HG02571 (cell line): Measurements from ENCODE around the gene NUBP2.

ENCODE experiments used
- ATAC-seq: cut with Tn5 transposase; IDR thresholded peaks from one replicate; pipeline ENCODE4 v1.9.1; 2021; ENCODE audit warnings: mild to moderate bottlenecking, moderate library complexity; ENCODE audit not compliant: unreplicated experiment

Gene NUBP2

DNA sequence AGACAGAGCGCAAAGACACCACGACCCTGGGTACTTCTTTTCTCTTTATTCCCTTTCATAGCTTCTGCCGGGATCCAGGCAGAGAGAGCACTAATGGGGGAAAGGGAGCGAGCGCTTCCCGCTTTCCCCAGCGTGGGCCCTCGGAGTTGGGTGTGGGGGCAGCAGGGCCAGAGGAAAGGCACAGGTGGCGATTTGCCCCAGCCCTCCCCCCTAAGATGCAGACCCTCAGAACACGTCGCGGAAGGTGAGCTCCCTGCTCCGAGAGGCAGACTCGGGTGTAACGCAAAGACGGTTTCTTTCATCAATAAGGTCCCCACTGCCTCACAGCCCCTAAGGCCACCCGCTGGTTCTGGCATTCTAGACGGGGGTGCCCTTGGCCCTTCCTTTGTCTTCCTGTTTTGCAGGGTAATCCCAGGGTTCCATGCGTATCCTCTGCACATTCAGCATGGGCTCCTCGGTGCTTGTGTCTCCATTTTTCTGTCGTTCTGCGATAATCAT is 10.8 kb upstream of the NUBP2 start:
- no peak for ATAC-seq

- ATAC-seq = peak; percentile 1
Measured at GRCh38 chr16:1772362-1772907, 10.3 kb upstream of the NUBP2 start, which contains the start of gene EME2. TSS of gene EME2 (plus strand) at chr16:1772810. CDS start at chr16:1773228, 418 bp downstream.

GRCh38 chr16:1772908-1773702 is 9.7 kb upstream of the NUBP2 start, which contains the start of gene MRPS34:
TSS of gene MRPS34 (minus strand) at chr16:1773134. CDS start at chr16:1773119, 15 bp downstream.
- ATAC-seq = peak; percentile 35

- no peak for ATAC-seq
Measured at GRCh38 chr16:1773703-1774447, 8.9 kb upstream of the NUBP2 start.

DNA sequence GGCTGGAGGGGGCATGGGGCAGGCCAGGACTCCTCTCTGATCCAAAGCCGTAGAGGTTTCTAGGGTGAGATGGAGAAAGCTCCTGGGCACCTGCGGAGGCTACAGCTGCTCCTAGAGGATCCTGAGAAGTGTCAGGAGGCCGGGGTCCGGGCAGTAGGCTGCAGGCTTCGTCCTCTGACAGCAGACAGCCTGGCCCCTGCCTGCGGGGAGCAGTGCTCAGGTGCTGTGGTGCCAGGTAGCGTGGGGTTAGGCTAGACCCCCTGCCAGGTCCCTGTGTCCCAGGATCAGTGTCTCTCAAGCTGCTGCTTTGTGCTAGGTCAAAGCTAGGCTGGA is 8.3 kb upstream of the NUBP2 start:
- no peak for ATAC-seq

DNA sequence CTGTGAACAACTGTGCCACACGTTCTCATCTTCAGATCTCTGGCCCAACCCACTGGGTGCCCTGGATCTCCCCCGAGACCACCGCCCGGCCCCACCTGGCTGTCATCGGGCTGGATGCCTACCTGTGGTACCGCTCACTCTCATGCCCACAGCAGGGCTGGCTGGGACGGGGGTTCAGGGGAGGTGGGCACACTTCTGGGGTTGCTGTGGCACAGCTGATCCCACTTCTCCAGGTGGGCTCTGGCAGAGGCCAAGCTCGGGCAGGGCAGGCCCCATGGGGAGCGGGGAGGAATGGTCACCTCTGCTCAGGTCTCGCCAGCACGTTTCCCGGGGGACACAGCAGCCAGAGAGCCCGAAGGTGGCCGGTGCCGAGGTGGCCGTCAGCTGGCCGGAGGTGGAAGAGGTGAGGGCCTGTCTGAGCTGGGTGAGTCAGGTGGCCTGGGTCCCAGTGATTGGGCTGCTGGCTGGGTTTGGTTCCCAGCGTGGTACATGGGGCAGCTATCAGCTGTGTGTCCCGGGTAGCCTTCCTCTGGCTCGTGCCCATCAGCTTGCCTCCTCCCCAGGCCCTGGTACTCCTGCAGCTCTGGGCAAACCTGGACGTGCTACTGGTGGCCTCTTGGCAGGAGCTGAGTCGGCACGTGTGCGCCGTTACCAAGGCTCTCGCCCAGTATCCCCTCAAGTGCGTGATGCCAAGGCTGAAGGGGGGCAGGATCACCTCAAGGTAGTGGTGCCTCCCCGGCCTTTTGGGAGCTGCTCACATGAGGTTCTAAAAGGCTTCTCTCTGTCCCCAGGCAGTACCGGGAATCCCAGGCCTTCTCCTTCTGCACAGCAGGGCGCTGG is 7.5 kb upstream of the NUBP2 start:
- ATAC-seq = no peak

DNA sequence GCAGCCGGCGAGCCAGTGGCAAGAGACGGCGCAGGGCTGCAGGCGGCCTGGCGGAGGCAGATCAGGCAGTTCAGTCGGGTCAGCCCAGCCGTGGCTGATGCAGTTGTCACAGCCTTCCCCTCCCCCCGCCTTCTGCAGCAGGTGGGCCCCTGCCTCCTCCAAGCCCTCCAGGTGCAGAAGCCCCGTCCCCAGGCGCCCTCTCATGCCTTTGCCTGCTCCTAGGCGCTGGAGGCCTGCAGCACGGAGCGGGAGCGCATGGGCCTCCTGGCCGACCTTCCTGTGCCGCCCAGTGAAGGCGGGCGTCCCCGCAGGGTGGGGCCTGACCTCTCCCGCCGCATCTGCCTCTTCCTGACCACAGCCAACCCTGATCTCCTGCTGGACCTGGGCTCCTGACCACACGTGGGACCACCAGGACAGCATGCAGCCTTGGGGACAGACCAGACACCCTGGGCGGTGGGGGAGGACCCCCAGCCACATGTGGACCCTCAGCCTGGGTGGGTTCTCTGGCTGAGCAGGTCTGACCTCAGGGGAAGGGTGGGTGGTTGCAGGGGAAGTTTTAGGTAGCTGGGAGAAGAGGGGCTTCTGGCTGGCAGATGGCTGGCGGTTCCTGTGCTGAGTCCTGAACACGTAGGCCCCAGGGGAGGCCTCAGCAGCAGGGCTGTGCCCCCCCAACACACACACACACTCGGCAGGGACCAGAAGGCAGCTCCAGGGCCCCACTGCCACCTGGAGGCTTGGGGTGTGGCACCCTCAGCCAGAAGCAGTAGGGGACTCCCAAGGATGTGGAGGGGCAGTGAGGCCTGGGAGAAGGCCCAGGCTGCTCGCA is 6.7 kb upstream of the NUBP2 start:
- no peak for ATAC-seq

DNA sequence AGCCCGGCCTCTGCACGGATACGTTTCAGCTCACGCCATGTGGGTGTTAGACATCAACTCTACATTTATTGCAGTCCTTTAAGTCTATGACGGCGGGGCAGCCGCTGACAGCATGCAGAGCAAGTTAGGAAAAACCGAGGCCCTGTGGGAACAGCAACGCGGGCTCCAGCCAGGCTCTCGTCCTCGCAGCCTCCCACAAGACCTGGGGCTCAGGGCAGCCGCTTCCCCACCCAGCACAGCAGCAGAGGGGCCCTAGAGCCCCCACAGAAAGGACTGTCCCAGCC is 6.1 kb upstream of the NUBP2 start:
- ATAC-seq = no peak

DNA sequence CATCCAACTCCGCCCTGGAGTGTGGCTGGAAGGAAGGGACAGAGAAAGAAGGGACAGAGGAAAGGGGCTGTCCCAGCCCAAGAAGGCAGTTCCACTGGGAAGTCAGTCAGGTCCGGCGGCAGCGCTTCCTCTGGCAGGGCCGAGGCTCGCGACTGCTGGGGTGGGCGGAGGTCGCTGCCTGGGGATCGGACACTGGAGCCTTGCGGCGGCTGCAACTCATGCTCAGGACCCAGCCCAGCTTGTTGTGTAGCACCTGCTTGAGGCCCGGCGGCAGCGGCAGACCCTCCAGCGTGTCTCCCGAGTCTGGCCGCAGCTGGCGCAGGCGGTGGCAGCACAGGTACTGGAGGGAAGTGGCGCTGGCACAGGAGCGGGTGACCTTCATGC is 5.8 kb upstream of the NUBP2 start:
- no peak for ATAC-seq

GRCh38 chr16:1777375-1778199 is 5.2 kb upstream of the NUBP2 start:
- no peak for ATAC-seq

- no peak for ATAC-seq
Measured at GRCh38 chr16:1778200-1779179, 4.3 kb upstream of the NUBP2 start.

DNA sequence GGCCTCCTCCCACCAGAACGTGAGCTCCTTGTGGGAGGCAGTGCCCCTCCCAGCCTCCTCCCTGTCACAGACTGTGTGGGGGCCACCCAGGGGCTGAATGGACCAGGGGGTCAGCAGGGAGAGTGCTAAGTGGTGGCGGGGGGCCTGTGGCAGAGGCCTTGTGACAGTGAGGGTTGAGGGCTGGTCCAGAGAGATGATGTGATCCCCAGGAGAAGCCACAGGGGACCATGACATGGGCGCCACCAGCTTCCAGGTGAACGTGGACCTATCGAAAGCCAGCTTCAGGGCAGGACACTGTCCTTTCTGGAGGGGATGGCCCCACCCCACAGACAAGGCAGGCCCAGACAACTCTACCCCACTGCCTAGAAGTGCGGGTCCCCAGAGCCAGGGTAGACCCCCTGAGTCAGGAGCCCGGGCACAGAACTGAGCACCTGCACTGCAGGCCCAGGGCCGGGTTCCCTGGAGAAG is 3.5 kb upstream of the NUBP2 start:
- ATAC-seq = no peak

DNA sequence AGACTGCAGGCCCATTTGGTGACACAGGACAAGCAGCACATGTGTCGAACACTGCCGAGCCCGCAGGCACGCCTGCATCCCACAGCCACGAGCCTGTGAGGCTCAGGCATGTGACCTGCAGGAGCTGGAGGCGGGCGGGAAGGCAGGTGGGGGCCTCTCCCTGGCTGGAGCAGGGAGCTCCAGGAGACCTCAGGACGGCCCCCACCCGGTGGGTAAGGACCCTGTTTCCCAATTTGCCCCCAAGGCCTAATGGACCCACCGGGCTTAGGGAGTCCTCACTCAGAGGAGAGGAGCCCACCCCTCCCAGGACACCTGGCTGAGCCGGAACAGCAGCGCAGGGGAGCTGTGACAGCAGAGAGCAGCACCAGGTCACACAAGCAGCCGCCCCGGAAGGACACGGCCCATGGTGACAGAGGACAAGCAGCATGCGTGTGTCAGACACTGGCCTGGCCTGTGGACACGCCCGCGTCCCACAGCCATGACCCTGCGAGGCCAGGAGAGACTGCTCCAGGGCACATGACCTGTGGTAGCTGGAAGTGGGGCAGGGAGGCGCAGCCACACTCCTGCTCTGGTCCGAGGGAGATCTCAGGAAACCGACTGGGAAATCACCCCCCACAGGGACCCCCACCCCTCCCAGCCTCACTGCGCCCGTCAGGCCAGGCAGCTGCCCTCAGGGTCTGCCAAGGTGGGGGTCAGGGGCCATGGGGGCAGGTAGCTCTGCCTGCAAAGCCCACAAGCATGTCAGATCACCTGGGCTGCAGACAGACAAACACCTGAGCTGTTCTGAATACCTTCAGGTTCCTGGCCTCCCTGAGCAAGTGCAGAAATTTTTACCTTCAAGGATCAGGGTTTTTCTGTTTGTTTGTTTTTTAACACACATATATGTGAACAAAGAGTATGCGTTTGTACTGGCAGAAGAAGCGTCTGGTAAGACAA is 2.8 kb upstream of the NUBP2 start:
- no peak for ATAC-seq

DNA sequence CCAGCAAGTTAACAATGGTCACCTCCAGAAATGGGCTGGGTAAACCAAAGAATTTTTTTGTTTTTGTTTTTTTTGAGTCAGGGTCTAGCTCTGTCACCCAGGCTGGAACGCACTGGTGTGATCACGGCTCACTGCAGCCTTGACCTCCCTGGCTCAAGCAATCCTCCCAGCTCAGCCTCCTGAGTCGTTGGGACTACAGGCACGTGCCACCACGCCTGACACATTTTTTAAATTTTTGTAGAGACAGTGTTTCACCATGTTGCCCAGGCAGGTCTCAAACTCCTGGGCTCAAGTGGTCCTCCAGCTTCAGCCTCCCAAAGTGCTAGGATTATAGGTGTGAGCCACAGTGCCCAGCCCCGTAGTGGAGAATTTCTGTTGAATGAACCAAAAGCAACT is 2.1 kb upstream of the NUBP2 start:
- no peak for ATAC-seq

DNA sequence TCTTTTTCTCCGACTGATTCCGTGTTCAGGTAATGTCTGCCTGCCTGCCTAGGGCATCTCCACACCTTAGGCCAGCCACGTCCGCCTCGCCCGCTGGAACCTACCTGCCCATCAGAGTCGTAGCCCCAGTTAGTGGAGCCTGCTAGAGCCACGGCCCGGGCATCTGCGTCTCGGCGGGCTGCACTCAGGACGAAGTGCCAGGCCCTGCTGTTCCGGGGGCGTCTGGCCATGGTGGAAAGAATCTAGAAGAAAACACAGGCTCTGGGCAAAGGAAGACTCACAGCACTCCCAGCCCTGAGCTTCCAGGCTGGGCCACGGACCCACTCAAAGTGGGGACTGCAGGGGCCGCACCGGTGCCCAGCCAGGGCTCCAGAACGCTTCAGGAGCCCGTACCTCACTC is 1.5 kb upstream of the NUBP2 start:
- ATAC-seq = no peak

- ATAC-seq = no peak
Measured at GRCh38 chr16:1781758-1782407, 877 bp upstream of the NUBP2 start.
